GM18951 (cell line): ENCODE results near the gene ADORA2B.
"Not testable (repeated sequence)": the region's sequence is repeated elsewhere in the genome, so short reads cannot be mapped to it uniquely, and the experiment has no call there.

Experiments used
- POLR2A ChIP-seq: IDR thresholded peaks from 4 replicates; pipeline ENCODE4 v1.6.1; 2011; ENCODE audit warnings: mild to moderate bottlenecking; ENCODE audit not compliant: insufficient read length, insufficient read depth; ENCODE audit errors: extremely low read depth
- in situ Hi-C: fragments of 300-500 bp; cut with MboI; formaldehyde crosslinking; loops from one replicate; pipeline ENCODE4 v1.12.0; 2022; ENCODE audit warnings: low sequenced_read_pairs, mixed read lengths, inconsistent platforms; ENCODE audit not compliant: unreplicated experiment

ADORA2B gene

DNA sequence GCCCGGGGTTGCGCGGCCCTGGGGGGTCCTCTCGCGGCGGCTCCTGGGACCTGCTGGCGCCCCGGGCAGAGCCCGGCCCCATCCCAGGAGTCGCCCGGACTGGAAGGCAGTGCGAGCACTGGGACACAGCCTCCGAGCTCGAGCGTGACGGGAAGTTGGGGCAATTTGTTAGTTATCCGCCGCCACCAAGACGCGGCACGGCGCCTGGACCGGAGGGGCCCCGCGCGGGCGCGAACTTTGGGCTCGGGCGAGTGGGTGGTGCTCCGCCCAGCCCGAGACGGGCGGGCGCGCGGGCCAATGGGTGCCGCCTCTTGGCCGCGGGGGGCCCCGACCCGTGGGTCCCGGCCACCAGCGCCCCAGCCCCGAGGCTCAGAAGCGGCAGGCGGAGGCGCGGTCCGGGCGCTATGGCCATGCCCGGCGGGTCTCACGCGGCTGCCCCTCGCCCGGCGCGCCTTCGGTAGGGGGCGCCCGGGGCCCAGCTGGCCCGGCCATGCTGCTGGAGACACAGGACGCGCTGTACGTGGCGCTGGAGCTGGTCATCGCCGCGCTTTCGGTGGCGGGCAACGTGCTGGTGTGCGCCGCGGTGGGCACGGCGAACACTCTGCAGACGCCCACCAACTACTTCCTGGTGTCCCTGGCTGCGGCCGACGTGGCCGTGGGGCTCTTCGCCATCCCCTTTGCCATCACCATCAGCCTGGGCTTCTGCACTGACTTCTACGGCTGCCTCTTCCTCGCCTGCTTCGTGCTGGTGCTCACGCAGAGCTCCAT, at the start of gene ADORA2B:
TSS of gene ADORA2B (plus strand) at position 372 of the 768 bp plus-strand sequence. CDS start at position 491, 119 bp downstream.
- TF ChIP-seq POLR2A = peak; percentile 27
- in situ Hi-C loops = no loop called here

DNA sequence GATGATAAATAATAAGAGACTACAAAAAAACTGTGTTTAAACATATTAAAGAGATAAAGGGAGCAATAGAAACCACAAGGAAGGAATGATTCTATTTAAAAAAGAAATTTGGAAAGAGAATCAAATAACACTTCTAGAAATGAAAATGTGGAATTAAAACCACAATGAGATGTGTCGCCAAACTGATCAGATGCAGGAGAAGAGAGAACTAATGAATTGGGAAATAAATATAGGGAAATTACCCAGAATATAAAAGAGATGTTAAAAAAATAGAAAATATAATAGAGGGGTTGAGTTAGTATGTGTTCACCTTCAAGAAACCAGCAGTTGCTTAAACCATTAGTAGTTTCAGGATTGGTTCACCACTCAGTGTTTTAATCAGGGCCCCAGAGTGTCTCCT, 48.7 kb upstream of the ADORA2B start:
- in situ Hi-C loops = no loop called here

DNA sequence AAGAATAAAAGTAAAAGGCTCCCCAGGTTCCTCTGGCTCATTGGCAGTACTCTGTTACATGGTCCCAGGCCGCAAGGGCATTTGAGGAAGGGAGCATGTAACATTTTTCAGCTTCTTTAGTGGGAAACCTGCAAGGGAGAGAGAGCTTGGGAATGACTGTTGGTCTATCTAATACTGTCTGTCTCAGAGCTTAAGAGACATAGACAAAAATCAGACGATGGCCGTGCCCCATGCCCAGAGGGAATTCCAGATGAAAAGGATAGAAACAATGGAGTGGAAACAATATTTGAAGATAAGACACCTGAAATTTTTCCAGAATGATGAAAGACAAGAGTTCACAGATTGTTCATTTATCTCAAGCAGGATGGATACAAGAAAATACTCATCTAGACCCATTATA, 48.1 kb upstream of the ADORA2B start:
- no peak for TF ChIP-seq POLR2A
- in situ Hi-C loops = no loop called here

More for the DNA sequence above, 48.7 kb upstream of the ADORA2B start:
- TF ChIP-seq POLR2A = no peak

DNA sequence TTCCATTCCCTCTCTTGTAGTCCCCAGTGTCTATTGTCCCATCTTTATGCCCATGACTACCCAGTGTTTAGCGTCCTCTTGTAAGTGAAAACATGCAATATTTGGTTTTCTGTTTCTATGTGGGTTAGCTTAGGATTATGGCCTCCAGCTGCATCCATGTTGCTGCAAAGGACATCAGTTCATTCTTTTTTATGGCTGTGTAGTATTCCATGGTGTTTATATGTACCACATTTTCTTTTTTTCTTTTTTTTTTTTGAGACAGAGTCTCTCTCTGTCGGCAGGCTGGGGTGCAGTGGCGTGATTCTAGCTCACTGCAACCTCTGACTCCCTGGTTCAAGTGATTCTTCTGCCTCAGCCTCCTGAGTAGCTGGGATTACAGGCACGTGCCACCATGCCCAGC, 45.3 kb upstream of the ADORA2B start:
- in situ Hi-C loops = not testable (repeated sequence)

DNA sequence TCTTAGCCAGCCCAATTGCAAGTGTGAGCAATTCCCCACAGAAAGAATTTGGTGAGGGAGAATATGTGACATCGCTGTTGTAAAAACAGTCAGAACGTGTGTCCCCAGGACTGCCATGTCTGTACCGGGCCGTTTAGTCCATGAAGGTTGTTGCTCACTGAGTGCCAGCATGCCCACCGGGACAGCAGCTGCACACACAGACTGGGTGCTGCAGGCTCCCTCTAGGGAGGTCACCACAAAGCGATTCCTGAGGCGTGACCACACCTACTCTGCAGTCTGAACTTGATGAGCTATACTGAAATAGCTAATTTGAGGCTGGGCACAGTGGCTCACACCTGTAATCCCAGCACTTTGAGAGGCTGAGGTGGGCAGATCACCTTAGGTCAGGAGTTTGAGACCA, 44.1 kb upstream of the ADORA2B start:
- no peak for TF ChIP-seq POLR2A
- in situ Hi-C loops = no loop called here

DNA sequence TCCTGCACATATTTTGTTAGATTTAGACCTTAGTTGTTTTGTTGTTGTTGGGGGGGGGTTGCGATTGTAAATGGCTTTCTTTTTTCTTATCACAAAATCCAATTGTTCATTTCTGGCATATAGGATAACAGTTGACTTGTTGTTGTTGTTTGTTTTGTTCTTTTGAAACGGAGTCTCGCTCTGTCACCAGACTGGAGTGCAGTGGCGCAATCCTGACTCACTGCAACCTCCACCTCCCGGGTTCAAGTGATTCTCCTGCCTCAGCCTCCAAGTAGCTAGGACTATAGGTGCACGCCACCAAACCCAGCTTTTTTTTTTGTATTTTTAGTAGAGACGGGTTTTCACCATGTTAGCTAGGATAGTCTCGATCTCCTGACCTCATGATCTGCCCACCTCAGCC, 39.7 kb upstream of the ADORA2B start:
- in situ Hi-C loops = not testable (repeated sequence)

DNA sequence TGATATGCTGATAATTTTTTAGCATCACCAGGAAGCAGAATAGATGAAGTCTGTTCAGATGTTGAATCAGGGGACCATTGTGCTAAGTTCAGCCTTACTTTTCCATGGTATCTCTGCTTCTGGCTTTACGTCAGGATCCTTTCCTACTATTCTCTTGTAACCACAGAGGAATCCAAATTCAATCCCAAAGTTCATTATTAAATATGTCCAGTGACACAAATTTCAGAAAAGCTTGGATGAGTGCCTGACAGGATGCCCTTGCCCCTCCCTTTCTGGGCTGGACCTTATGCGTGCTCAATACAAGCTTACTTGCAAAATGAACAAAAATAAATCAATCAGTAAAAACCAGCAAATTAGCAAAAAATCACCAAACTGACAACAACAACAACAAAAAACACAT, 37.6 kb upstream of the ADORA2B start:
- no peak for TF ChIP-seq POLR2A
- in situ Hi-C loops = no loop called here

DNA sequence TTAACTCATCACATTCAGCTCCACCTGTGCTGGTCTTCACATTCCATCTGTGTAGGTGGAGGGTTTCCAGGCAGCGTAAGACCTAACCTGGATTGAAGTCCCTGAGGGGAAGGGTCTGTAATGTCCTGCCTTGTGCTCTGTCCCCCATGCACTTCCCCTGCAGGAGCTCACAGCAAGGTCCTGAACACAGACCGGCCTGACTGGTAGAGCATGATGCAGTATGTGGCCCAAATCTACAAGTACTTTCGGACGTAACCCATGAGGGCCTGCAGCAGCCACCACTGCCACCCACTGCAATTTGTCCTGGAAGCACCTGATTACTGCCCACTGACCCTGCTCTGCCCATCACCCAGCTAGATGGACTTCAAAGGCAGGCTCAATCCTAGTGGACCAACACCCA, 36.6 kb upstream of the ADORA2B start:
- in situ Hi-C loops = no loop called here
- TF ChIP-seq POLR2A = no peak

DNA sequence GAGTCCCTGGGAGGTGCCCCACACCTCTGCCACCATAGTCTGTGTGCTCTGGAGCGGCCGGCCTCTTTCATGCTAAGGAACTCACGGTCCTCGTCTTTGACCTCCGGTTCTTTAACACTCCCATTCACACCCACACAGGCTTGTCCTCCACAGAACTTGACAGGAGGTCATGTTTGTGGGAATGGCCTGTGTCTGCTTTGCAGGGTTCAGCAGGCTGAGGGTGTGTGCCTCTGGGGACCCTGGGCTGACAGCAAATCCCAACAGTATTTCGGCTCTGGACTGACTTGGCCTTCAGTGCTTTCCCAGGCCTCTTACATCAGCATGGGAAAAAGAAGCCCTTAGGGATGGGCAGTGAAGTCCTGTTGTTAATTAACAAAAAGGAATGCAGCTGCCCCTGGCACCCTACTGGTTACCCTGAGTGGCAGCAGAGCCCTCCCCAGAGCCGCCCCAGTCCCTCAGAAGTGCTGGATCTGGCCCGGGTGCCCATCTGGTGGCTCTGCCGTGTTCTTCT, 35.4 kb upstream of the ADORA2B start:
- TF ChIP-seq POLR2A = no peak
- in situ Hi-C loops = no loop called here

DNA sequence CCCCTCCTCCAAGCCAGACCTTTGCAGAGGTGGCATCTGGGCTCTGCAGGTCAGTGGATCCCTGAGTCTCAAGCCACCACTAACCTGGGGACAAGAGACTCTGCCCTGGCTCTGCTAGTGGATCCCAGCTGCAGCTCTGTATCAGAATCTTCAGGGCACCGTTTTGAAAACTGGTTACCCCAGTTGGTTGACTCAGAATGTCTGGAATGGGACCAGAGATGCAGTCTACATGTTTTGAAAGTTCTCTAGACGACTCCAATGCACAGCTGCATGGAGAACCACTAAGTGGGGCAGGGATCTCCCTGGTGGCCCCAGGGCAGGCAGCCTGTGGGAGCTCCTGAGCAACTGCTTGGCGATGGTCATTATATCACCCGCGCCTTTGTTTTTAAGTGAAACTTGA, 34.1 kb upstream of the ADORA2B start:
- no peak for TF ChIP-seq POLR2A
- in situ Hi-C loops = no loop called here

DNA sequence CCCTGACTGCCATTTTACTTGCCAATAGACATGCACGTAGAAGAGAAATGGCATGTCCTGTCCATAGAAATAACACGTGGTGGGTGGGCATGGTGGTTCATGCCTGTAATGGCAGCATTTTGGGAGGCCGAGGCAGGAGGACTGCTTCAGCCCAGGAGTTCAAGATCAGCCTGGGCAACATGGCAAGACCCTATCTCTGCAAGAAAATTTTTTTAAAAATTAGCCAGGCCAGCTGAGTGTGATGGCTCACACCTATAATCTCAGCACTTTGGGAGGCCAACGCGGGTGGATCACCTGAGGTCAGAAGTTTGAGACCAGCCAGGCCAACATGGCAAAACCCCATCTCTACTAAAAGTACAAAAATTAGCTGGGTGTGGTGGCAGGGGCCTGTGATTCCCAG, 33.2 kb upstream of the ADORA2B start:
- in situ Hi-C loops = not testable (repeated sequence)

DNA sequence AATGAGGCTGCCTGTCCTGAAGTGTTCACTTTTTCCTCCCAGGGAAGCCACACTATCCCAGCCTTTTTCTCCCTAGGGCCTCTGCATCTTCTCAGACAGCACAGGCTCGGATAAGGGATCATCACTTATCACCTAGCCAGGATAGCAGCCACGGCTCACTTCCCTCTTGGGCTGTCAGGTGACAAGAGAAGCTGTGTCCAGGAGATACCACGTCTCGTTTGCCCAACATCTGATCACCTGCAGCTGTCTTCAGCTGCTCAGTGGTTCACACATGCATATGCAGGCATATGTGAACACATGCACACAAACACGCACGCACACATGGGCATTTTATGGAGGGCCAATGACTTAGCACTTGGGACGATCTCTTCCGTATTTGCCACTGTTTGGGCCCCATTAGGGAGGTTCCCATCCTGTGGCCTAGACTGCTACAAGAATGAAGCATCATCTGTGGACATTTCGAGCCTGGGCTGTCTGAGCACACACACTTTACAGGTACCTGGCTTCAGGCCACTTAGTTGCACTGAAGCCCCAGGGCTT, 32.4 kb upstream of the ADORA2B start:
- in situ Hi-C loops = no loop called here
- TF ChIP-seq POLR2A = no peak

DNA sequence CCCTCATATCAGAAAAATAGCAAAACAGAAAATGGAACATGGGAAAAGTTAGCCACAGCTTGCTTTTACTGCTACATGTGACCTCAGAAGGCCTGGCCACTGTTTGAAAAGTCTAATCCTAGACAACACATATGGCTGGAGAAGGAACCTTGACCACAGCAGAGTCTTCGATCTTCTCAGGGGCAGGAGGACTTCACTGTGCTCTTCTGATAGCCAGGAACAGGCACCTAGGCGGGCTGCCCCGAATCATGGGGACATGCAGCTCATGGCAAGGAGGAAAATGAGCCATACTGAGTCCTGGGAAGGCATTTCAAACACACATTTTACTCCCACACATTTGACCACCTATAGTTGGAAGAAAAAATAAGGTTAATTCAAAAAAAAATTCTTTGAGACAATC, 31.1 kb upstream of the ADORA2B start:
- no peak for TF ChIP-seq POLR2A
- in situ Hi-C loops = no loop called here

DNA sequence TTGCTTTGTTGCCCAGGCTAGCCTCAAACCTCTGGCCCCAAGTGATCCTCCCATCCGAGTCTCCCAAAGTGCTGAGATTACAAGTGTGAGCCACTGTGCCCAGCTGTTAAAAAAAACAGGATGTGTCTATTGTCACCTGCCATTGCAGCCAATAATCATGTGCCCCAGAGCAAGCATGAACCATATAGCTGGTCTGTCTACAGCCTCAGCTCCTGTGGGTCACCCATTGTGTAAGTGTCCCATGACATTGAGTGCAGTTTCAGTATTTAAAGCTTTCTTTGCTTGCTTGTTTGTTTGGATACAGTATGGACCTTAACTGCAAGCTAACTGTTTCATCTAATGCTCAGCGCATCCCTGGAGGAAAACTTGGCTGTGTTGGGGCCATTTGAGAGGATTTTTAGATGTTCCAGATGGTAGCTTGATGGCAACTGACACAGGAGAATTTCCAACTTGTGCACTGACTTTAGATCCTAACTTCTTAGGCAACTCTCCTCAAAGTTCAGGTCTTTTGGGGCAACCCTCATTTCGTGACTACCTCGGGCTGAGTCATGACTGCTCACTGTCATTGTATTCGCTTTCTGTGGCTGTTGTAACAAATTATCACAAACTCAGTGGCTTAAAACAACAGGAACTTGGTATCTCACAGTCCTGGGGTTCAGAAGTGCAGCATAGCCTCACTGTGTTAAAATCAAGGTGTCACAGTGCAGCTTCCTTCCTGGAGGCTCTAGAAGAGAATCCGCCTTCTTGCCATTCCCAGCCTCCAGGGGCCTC, 30.3 kb upstream of the ADORA2B start:
- in situ Hi-C loops = no loop called here
- TF ChIP-seq POLR2A = no peak
